Stimulated activated CD4-positive, alpha-beta T cell treated with anti-CD3 and anti-CD28 coated beads, TNF-alpha, amount 100 ng/mL, for 4 hours (primary cell): ENCODE data around the gene ZNF212.

ENCODE experiments used
- DNase-seq, 3 experiments: peaks; one replicate each; pipeline ENCODE4 v3.0.0-alpha.2; 2020; ENCODE audit warnings: low read depth in 3 of 3

The ZNF212 gene

GRCh38 chr7:149284850-149285585 lies 45.6 kb downstream of the ZNF212 start:
- DNase-seq, result peak; percentile 96 to 98 (median 97)

GRCh38 chr7:149285603-149286002 lies 46.2 kb downstream of the ZNF212 start:
- no peak for DNase-seq

- DNase-seq, result no peak
Measured at GRCh38 chr7:149286811-149287400, 47.5 kb downstream of the ZNF212 start.

- no peak for DNase-seq
Measured at GRCh38 chr7:149287622-149288021, 48.2 kb downstream of the ZNF212 start.

GRCh38 chr7:149289262-149289661 lies 49.8 kb downstream of the ZNF212 start:
- no peak for DNase-seq

DNA sequence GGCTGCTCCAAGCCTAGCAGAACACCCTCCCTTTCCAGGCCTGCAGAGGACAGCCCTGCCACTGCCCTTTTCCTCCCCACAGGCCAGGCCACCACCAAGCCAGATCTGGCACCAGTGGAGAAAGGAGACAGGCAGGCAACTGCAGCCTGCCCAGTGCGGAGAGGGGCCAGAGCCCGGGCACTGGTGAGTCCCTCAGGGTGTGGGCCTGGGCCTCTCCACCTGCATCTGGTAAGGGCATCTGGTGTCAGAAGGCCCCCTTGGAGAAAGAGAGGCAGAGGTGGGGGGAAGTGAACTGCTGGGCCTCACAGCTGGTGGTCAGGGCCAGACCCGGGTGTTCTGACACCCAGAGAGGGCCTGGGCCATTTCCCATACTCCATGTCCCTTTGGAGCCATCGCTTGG lies 50.4 kb downstream of the ZNF212 start:
- no peak for DNase-seq

DNA sequence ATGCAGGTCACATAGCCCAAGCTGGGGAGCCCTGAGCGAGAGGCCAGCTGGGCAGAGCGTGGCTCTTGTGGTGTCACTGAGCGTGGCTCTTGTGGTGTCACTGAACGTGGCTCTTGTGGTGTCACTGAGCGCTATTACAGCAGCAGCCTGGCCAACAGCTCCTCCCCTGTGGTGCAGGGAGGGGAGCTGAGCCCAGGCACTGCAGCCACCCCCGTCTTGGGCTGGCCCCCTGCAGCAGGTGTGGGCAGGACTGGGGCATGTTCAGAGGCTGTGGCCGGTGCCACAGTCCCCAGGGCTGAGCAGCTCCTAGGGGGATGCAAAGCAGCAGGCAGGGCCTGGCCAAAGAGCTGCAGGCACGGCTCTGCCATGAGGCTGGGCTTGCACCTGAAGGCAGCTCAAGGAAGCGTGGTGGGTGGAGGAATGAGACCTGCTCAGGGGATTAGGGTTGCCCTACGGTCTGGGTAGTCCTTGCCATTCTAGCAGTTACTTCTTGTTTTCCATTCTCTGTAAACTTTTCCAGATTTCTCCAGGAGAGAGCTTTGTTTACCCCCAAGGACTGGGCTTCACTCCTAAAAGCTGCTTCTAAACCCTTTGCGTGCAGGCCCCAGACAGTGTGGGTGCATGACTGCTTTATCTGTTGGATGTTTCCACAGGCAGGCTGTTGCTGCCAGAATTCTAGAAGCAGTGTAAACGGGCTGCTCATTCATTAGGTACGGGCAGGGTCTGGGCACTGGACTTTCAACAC lies 51.8 kb downstream of the ZNF212 start:
- DNase-seq, result no peak

DNA sequence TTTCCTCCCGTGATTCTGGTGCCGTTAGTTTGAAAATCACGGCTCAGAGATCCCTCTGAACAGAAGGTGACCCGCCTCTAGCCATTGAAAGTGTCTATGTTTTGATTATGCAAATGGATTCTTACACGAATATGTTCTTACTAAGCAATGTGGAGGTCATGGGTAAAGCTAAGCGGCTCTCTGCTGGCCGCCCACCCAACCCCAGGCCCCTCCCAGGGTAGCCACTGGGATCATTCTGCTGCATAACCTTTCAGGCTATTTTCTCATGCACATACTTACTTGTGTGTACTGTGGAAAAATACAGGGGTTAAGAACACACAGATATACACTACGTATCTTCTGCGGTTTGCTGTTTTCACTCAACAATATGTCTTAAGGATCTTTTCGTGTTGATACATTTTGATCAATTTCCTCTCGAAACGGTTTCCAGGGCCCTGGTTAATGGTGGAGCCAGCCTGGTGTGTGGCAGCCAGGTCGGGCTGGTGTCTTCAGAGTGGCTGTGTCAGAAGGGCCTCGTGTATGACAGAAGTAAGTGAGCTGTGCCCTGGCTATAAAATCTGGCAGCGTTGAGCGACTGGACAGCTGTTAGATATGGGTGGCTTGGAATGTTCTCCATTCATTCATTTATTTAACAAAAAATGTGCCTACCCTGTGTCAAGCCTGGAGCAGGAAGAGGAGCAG lies 52.5 kb downstream of the ZNF212 start:
- DNase-seq, result no peak

DNA sequence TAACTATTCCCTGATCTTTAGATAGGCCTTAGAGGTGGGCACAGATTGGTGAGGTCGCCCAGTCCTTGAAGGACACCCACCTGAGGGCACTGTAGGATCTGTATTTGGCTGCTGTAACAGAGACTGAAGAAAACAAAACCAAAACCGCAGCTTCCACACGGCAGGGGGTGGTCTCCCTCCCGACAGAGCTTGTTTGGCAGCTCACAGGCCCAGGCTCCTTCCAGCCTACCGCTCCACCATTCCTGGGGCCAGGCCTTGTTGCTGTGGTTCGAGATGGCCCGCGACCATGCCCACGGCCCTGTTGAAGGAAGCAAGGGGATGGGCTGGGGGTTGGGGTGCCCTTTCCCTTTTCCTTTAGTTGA lies 53.0 kb downstream of the ZNF212 start:
- no peak for DNase-seq

- no peak for DNase-seq
Measured at GRCh38 chr7:149293338-149293737, 53.9 kb downstream of the ZNF212 start.

DNA sequence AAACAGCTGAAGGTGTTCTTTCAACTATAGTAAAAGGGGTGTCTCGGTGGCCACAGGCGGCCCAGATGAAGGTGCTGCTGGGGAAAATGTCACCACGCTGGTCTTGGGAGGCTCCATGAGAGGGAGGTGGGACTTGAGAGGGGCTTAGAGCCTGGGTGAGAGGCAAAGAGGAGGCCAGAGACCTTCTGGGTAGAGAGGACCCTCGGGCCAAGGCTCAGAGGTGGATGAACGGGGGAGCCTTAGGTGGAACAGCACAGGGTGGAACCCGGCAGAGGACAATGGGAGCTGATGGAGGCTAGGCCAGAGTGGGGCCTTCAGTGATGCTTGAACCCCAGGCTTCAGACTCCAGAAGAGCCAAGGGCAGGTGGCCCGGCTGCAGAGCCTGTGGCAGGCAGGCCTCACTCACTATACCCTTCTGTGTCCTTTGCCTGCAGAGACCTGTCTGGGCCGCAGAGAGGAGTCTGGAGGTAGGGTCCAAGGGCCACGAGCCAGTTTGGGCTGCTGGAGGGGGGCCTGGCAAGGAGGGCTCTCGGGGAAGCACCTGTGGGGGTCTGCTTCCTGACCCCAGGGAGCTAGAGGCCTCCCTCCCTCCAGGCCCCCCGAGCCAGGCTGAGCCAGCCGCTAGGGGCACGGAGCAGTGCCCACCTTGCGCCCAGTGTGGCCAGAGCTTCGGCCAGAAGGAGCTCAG lies 54.6 kb downstream of the ZNF212 start:
- no peak for DNase-seq

- DNase-seq, result no peak
Measured at GRCh38 chr7:149294634-149295480, 55.4 kb downstream of the ZNF212 start.

GRCh38 chr7:149295481-149295850 lies 56.0 kb downstream of the ZNF212 start:
- no peak for DNase-seq

DNA sequence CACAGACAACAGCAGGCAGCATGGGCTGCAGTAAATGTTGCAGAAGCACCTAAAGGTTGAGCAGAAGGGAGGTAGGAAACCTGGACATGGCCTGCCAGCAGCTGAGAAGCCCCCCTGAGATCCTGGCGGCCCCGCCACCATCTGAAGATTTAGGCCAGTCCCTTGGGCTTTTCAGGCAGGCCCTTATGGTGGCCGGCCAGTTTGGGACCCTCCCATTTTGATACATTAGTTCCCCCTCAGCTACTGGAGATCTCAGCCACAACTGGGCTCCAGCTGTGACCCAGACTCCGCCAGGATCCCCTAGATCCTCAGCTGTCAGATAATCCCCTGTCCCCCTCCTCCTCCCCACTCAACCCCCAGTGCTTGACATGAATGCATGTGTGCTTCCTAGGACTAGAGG lies 56.9 kb downstream of the ZNF212 start:
- DNase-seq, result no peak

DNA sequence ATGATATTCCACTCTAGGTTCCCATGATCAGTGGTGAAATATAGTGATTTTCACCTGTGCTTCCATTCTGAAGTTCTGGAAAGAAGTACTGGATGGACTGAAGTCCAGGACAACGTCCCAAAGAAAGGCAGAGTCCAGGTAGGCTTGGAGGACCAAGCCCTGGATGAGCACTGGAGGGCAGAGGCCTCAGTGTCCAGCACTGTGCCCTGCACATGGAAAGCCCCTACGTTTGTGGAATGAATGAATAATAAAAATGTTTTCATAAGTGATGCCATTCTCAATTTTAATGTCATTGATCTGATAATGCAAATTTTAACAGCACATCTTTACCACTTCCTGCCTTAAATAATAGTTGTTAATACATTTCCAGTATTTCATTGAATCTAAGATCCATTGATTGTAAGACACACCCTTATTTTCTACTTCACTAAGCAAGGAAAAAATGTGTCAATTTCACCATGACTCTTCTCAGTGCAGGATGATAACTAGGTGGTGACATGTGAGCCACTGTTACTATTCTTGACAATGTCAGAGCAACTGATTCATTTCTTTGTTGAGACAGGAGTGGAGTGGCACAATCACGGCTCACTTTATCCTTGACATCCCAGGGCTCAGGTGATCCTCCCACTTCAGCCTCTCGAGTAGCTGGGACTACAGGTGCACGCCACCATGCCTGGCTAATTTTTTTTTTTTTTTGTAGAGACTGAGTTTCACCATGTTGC lies 57.7 kb downstream of the ZNF212 start:
- no peak for DNase-seq

- DNase-seq, result no peak
Measured at GRCh38 chr7:149300620-149301285, 61.3 kb downstream of the ZNF212 start.

DNA sequence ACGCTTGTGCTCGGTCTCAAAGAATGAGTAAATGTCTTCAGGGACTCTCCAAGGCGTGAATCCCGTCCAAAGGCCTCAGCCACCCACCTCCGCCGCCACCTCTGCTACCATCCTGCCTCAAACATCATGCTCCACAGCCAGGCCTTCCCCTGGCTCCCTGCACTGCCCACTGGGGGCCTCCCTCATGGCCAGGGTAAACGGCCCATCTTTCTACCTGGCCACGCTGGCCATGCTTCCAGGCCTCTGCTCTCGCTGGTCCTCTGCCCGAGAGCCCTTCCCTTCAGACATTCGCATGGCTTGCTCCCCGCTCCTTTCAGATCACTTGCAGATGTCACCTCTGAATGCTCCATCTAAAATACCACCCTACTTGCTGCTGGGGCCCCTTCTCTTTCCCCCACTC lies 62.8 kb downstream of the ZNF212 start:
- DNase-seq, result no peak

GRCh38 chr7:149302865-149303264 lies 63.4 kb downstream of the ZNF212 start:
- DNase-seq, result no peak

GRCh38 chr7:149304006-149304405 lies 64.6 kb downstream of the ZNF212 start:
- no peak for DNase-seq
